ENCODE results near the gene PPP1R3F. TPM values are rescaled to one million over a fixed set of nuclear protein-coding genes. Genes with fewer than 3 reads are reported as not detected.
"Not testable (repeated sequence)": the region's sequence is repeated elsewhere in the genome, so short reads cannot be mapped to it uniquely, and the experiment has no call there.

The PPP1R3F gene
- polyA plus RNA-seq, 2 of the 4 experiments (the other 2 are of a cell fraction), result 3.0 to 5.2 TPM

DNA sequence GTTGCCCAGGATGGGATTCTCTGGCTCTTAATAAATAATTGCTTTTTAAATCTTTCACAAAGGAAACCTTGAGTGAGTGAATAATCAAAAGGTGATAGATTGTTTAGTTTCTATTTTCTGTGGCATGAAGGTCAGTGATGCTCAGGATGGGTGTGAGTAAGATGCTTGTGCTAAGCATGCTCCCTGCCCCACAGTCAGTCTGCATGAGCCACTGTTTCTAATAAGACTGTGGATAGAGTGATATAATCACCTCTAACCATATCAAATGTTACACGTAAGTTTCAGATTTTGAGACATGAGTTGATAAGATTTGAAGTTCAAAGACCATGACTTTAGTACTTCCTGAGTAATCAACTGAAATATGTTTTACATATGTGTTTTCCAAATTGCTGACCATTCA, 31.1 kb downstream of the PPP1R3F start:
- 50% methylated on average over 1 of the region's 1 CpG for WGBS (ENCODE audit: missing lambda C conversion rate)
- Histone ChIP-seq H3K4me1 (no peaks in the 10 kb centered on the region), H3K9me3 (no peaks in the 10 kb centered on the region), H3K4me3 (no peak overlapping the region), H3K4me2 (no peak overlapping the region), H3K27ac (no peak overlapping the region)
- TF ChIP-seq SREBF2 (IDR thresholded peaks at IDR 0.05) (no peak), FOSB (CRISPR knock-in tag; IDR thresholded peaks at IDR 0.05) (no peak), GATA3 (IDR thresholded peaks at IDR 0.05; ENCODE audit: borderline replicate concordance) (no peak), HDAC2 (IDR thresholded peaks at IDR 0.05) (no peak), MAFK (IDR thresholded peaks at IDR 0.05; ENCODE audit: partially characterized antibody) (no peak), RNF2 (IDR thresholded peaks at IDR 0.05; ENCODE audit: borderline replicate concordance, low read depth) (no peak), RFX5 (IDR thresholded peaks at IDR 0.05) (no peak), SMC3 (IDR thresholded peaks at IDR 0.05) (no peak)
- TF ChIP-seq, protein P1, sequence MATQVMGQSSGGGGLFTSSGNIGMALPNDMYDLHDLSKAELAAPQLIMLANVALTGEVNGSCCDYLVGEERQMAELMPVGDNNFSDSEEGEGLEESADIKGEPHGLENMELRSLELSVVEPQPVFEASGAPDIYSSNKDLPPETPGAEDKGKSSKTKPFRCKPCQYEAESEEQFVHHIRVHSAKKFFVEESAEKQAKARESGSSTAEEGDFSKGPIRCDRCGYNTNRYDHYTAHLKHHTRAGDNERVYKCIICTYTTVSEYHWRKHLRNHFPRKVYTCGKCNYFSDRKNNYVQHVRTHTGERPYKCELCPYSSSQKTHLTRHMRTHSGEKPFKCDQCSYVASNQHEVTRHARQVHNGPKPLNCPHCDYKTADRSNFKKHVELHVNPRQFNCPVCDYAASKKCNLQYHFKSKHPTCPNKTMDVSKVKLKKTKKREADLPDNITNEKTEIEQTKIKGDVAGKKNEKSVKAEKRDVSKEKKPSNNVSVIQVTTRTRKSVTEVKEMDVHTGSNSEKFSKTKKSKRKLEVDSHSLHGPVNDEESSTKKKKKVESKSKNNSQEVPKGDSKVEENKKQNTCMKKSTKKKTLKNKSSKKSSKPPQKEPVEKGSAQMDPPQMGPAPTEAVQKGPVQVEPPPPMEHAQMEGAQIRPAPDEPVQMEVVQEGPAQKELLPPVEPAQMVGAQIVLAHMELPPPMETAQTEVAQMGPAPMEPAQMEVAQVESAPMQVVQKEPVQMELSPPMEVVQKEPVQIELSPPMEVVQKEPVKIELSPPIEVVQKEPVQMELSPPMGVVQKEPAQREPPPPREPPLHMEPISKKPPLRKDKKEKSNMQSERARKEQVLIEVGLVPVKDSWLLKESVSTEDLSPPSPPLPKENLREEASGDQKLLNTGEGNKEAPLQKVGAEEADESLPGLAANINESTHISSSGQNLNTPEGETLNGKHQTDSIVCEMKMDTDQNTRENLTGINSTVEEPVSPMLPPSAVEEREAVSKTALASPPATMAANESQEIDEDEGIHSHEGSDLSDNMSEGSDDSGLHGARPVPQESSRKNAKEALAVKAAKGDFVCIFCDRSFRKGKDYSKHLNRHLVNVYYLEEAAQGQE (IDR thresholded peaks at IDR 0.05), result no peak
- DNase-seq (ENCODE audit: low read depth in 1 of 2, low spot score in 1 of 2) (no peak), FAIRE-seq (no peak), ATAC-seq (no peak)
- ChIA-PET POLR2A (no interaction called here), CTCF (interaction anchor here (1.0 kb wide), 1 partner anchor 8 kb away, joined by 4 read pairs; no protein-coding TSS in a partner anchor)

DNA sequence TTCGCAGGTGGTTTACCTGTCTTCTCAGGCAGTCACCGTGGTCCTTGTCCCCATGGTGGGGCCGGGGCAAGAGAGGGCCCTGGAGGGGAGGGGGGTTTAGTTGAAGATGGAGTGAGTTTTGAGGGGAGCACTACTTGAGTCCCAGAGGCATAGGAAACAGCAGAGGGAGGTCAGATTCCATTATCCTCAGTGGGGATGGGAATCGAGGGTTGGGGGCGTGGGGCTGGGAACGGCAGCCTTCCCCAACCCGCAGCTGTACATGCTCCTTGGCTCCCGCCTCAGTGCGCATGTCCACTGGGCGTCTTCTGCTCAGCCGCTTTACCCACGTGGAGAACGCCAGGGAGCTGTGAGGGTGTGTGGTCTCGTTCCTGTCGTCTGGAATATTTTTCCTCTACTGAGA, 33.8 kb downstream of the PPP1R3F start, which contains the start of gene GAGE10:
GAGE10 (plus strand) TSS at position 301 of the 400 bp plus-strand sequence. CDS start 1,214 bp downstream, outside the sequence.
- no peak within 1 kb of the TSS for H3K4me3 ChIP-seq
- CTCF ChIA-PET, result no interaction called here
- TF ChIP-seq, protein P2, sequence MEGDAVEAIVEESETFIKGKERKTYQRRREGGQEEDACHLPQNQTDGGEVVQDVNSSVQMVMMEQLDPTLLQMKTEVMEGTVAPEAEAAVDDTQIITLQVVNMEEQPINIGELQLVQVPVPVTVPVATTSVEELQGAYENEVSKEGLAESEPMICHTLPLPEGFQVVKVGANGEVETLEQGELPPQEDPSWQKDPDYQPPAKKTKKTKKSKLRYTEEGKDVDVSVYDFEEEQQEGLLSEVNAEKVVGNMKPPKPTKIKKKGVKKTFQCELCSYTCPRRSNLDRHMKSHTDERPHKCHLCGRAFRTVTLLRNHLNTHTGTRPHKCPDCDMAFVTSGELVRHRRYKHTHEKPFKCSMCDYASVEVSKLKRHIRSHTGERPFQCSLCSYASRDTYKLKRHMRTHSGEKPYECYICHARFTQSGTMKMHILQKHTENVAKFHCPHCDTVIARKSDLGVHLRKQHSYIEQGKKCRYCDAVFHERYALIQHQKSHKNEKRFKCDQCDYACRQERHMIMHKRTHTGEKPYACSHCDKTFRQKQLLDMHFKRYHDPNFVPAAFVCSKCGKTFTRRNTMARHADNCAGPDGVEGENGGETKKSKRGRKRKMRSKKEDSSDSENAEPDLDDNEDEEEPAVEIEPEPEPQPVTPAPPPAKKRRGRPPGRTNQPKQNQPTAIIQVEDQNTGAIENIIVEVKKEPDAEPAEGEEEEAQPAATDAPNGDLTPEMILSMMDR (IDR thresholded peaks at IDR 0.05), result no peak
- TF ChIP-seq SREBF2 (IDR thresholded peaks at IDR 0.05) (no peak), CBX2 (IDR thresholded peaks at IDR 0.05; ENCODE audit: borderline replicate concordance, low read depth) (no peak), MAFK (IDR thresholded peaks at IDR 0.05; ENCODE audit: partially characterized antibody) (no peak), POLR2A (IDR thresholded peaks at IDR 0.05; ENCODE audit: low read length) (no peak), NFE2L2 (conservative IDR thresholded peaks at IDR 0.05; ENCODE audit: low read length) (no peak), EHMT2 (IDR thresholded peaks at IDR 0.05; ENCODE audit: low read depth) (no peak), RNF2 (IDR thresholded peaks at IDR 0.05; ENCODE audit: borderline replicate concordance, low read depth) (no peak)
- TF ChIP-seq, protein P3, sequence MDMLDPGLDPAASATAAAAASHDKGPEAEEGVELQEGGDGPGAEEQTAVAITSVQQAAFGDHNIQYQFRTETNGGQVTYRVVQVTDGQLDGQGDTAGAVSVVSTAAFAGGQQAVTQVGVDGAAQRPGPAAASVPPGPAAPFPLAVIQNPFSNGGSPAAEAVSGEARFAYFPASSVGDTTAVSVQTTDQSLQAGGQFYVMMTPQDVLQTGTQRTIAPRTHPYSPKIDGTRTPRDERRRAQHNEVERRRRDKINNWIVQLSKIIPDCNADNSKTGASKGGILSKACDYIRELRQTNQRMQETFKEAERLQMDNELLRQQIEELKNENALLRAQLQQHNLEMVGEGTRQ (IDR thresholded peaks at IDR 0.05), result no peak
- DNase-seq (ENCODE audit: low read depth in 1 of 2, low spot score in 1 of 2) (no peak), FAIRE-seq (no peak), ATAC-seq (no peak)
- no peak within 1 kb of the TSS for H3K4me2 ChIP-seq
- WGBS (ENCODE audit: missing lambda C conversion rate), result 49% methylated on average over 11 of the region's 15 CpGs
- H3K9me3 ChIP-seq, result no peaks in the 10 kb centered on the region
- POLR2A ChIA-PET, result no interaction called here
- H3K4me1 ChIP-seq, result no peaks in the 10 kb centered on the region
- no peak within 1 kb of the TSS for H3K27ac ChIP-seq

DNA sequence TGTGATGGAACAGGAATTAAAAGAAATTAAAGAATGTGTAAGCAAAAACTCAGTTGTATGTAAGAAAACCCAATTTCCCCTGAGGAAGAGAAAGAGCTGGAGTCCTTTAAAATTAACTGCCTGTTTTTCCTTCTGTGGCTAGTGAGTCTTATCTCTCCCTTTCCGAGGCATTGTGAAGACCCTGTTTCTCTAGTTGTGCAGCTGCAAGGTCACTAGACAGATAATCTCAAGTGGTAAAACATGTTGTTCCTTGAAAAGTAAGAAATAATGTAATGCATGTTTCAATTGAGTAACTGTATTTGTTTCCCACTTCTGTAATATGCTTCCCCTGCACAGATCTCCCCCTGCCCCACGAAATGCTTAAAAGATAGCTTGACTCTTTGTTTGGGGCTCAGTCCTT, 38.2 kb downstream of the PPP1R3F start:
- DNase-seq (ENCODE audit: low read depth in 1 of 2, low spot score in 1 of 2); ATAC-seq; H3K4me2 ChIP-seq; H3K4me3 ChIP-seq; H3K27ac ChIP-seq; H3K4me1 ChIP-seq; CTCF ChIA-PET; H3K9me3 ChIP-seq; POLR2A ChIA-PET: not testable (repeated sequence)
- FAIRE-seq, result peak; percentile 65
- 28% methylated on average over 2 of the region's 2 CpGs for WGBS (ENCODE audit: missing lambda C conversion rate)
